ENCODE measurements around the gene SNX14.

The SNX14 gene

GRCh38 chr6:85593438-85594196 is at the start of gene SNX14:
Gene SNX14 (minus strand): TSS chr6:85593858. CDS start chr6:85593718, 140 bp downstream.
- peak within 1 kb of the TSS; percentile 91 to 93 for H3K27ac ChIP-seq
- no peaks in the 10 kb centered on the region for H3K9me3 ChIP-seq
- DNase-seq: peak; percentile 93 to 97
- H3K36me3 ChIP-seq: no peaks in the 10 kb centered on the region
- peak within 1 kb of the TSS; percentile 75 to 93 for H3K4me3 ChIP-seq
- no peaks in the 10 kb centered on the region for H3K27me3 ChIP-seq
- intact Hi-C loops (cut with DNase I; ENCODE audit: low total_unique reads): loop anchor here (5.0 to 10.0 kb wide), 2 partner anchors 49 to 81 kb away; partner anchors contain the start of gene SYNCRIP
- TF ChIP-seq CTCF (IDR thresholded peaks at IDR 0.05): peak; percentile 11 to 19
- peaks cover 0 to 31% (median 15%) of the 10 kb centered on the region in 4 donors for H3K4me1 ChIP-seq

GRCh38 chr6:85642774-85643536 is 49.3 kb upstream of the SNX14 start, which contains the start of gene SYNCRIP:
Gene SYNCRIP (minus strand): TSS chr6:85642886. CDS start chr6:85641439, 1,447 bp downstream.
- Histone ChIP-seq H3K36me3 (peaks cover 14 to 17% (median 15%) of the 10 kb centered on the region in 3 donors), H3K27me3 (no peaks in the 10 kb centered on the region), H3K27ac (peak within 1 kb of the TSS; percentile 98 to 99), H3K9me3 (no peaks in the 10 kb centered on the region), H3K4me1 (peaks cover 0 to 44% (median 31%) of the 10 kb centered on the region in 4 donors), H3K4me3 (peak within 1 kb of the TSS; percentile 90 to 99)
- intact Hi-C loops (cut with DNase I; ENCODE audit: low total_unique reads): loop anchor here (2.0 to 5.0 kb wide), 2 partner anchors 36 to 51 kb away; partner anchors contain the start of gene SNX14
- peak; percentile 98 to 100 for DNase-seq
- TF ChIP-seq CTCF (IDR thresholded peaks at IDR 0.05): no peak

- peaks cover 17 to 19% (median 18%) of the 10 kb centered on the region in 3 donors for H3K36me3 ChIP-seq
- TF ChIP-seq CTCF (IDR thresholded peaks at IDR 0.05): no peak
- DNase-seq: peak; percentile 69 to 80
- peak overlapping the region; percentile 90 to 99 for H3K4me3 ChIP-seq
- H3K27ac ChIP-seq: peak overlapping the region; percentile 98 to 99
- H3K4me1 ChIP-seq: peaks cover 0 to 52% (median 31%) of the 10 kb centered on the region in 4 donors
- H3K27me3 ChIP-seq: no peaks in the 10 kb centered on the region
- intact Hi-C loops (cut with DNase I; ENCODE audit: low total_unique reads): loop anchor here (2.0 to 5.0 kb wide), 2 partner anchors 37 to 50 kb away; partner anchors contain the start of gene SNX14
- H3K9me3 ChIP-seq: no peaks in the 10 kb centered on the region
Observed at GRCh38 chr6:85641897-85642773, 48.5 kb upstream of the SNX14 start.

- Histone ChIP-seq H3K36me3 (peaks cover 23 to 25% (median 25%) of the 10 kb centered on the region in 3 donors), H3K9me3 (no peaks in the 10 kb centered on the region), H3K27me3 (no peaks in the 10 kb centered on the region), H3K27ac (peak overlapping the region; percentile 98 to 99), H3K4me1 (peaks cover 0 to 58% (median 31%) of the 10 kb centered on the region in 4 donors), H3K4me3 (peak overlapping the region; percentile 90 to 99)
- intact Hi-C loops (cut with DNase I; ENCODE audit: low total_unique reads): loop anchor here (5.0 kb wide), 1 partner anchor 49 kb away; the partner anchor contains the start of gene SNX14
- TF ChIP-seq CTCF (IDR thresholded peaks at IDR 0.05): no peak
- no peak for DNase-seq
Observed at GRCh38 chr6:85641522-85641896, 47.9 kb upstream of the SNX14 start.

Data from tibial artery (tissue), 4 donors.